Measurements from ENCODE around the gene FBXL4.
"Not testable (repeated sequence)": the region's sequence is repeated elsewhere in the genome, so short reads cannot be mapped to it uniquely, and the experiment has no call there.

FBXL4 gene

GRCh38 chr6:98928688-98929087 lies 19.1 kb downstream of the FBXL4 start:
- peaks cover 11% of the 10 kb centered on the region for H3K36me3 ChIP-seq (ENCODE audit: control insufficient read depth, insufficient read depth, low read length)
- H3K4me1 ChIP-seq (ENCODE audit: control insufficient read depth, insufficient read depth, low read length, poor library complexity, severe bottlenecking) = no peaks in the 10 kb centered on the region
- no peak overlapping the region for H3K4me3 ChIP-seq (ENCODE audit: extremely low read depth, insufficient read depth, low read length, poor library complexity, severe bottlenecking)
- no peak overlapping the region for H3K27ac ChIP-seq (ENCODE audit: low read depth, low read length, severe bottlenecking)
- H3K9me3 ChIP-seq (ENCODE audit: control insufficient read depth, low read length) = no peaks in the 10 kb centered on the region
- WGBS, 2 experiments (ENCODE audit: insufficient coverage in 2 of 2) = 88 to 90% methylated on average over 2 to 3 of the region's 3 CpGs

GRCh38 chr6:98927534-98927933 lies 20.2 kb downstream of the FBXL4 start:
- no peaks in the 10 kb centered on the region for H3K9me3 ChIP-seq (ENCODE audit: control insufficient read depth, low read length)
- no peak overlapping the region for H3K27ac ChIP-seq (ENCODE audit: low read depth, low read length, severe bottlenecking)
- peaks cover 11% of the 10 kb centered on the region for H3K36me3 ChIP-seq (ENCODE audit: control insufficient read depth, insufficient read depth, low read length)
- H3K4me3 ChIP-seq (ENCODE audit: extremely low read depth, insufficient read depth, low read length, poor library complexity, severe bottlenecking) = no peak overlapping the region
- no peaks in the 10 kb centered on the region for H3K4me1 ChIP-seq (ENCODE audit: control insufficient read depth, insufficient read depth, low read length, poor library complexity, severe bottlenecking)

GRCh38 chr6:98925831-98926230 lies 21.9 kb downstream of the FBXL4 start:
- Histone ChIP-seq H3K4me1 (ENCODE audit: control insufficient read depth, insufficient read depth, low read length, poor library complexity, severe bottlenecking) (no peaks in the 10 kb centered on the region), H3K36me3 (ENCODE audit: control insufficient read depth, insufficient read depth, low read length) (peaks cover 8% of the 10 kb centered on the region), H3K27ac (ENCODE audit: low read depth, low read length, severe bottlenecking) (no peak overlapping the region), H3K4me3 (ENCODE audit: extremely low read depth, insufficient read depth, low read length, poor library complexity, severe bottlenecking) (no peak overlapping the region), H3K9me3 (ENCODE audit: control insufficient read depth, low read length) (no peaks in the 10 kb centered on the region)
- 75% methylated on average over 1 of the region's 5 CpGs; no CpG with 5 or more reads in 1 of the 2 experiments for WGBS, 2 experiments (ENCODE audit: insufficient coverage in 2 of 2)

GRCh38 chr6:98924647-98925046 lies 23.1 kb downstream of the FBXL4 start:
- no peak overlapping the region for H3K27ac ChIP-seq (ENCODE audit: low read depth, low read length, severe bottlenecking)
- H3K36me3 ChIP-seq (ENCODE audit: control insufficient read depth, insufficient read depth, low read length) = peaks cover 8% of the 10 kb centered on the region
- no peak overlapping the region for H3K4me3 ChIP-seq (ENCODE audit: extremely low read depth, insufficient read depth, low read length, poor library complexity, severe bottlenecking)
- no peaks in the 10 kb centered on the region for H3K9me3 ChIP-seq (ENCODE audit: control insufficient read depth, low read length)
- WGBS, 2 experiments (ENCODE audit: insufficient coverage in 2 of 2) = 86% methylated on average over 2 of the region's 6 CpGs; no CpG with 5 or more reads in 1 of the 2 experiments
- H3K4me1 ChIP-seq (ENCODE audit: control insufficient read depth, insufficient read depth, low read length, poor library complexity, severe bottlenecking) = no peaks in the 10 kb centered on the region

- Histone ChIP-seq H3K9me3 (ENCODE audit: control insufficient read depth, low read length) (no peaks in the 10 kb centered on the region), H3K27ac (ENCODE audit: low read depth, low read length, severe bottlenecking) (no peak overlapping the region), H3K36me3 (ENCODE audit: control insufficient read depth, insufficient read depth, low read length) (peaks cover 8% of the 10 kb centered on the region), H3K4me3 (ENCODE audit: extremely low read depth, insufficient read depth, low read length, poor library complexity, severe bottlenecking) (no peak overlapping the region), H3K4me1 (ENCODE audit: control insufficient read depth, insufficient read depth, low read length, poor library complexity, severe bottlenecking) (no peaks in the 10 kb centered on the region)
Observed at GRCh38 chr6:98920904-98921431, 26.8 kb downstream of the FBXL4 start.

GRCh38 chr6:98910946-98911345 lies 36.8 kb downstream of the FBXL4 start:
- not testable (repeated sequence) for H3K4me3 ChIP-seq (ENCODE audit: extremely low read depth, insufficient read depth, low read length, poor library complexity, severe bottlenecking); H3K4me1 ChIP-seq (ENCODE audit: control insufficient read depth, insufficient read depth, low read length, poor library complexity, severe bottlenecking); H3K36me3 ChIP-seq (ENCODE audit: control insufficient read depth, insufficient read depth, low read length); H3K9me3 ChIP-seq (ENCODE audit: control insufficient read depth, low read length); H3K27ac ChIP-seq (ENCODE audit: low read depth, low read length, severe bottlenecking)
- WGBS, 2 experiments (ENCODE audit: insufficient coverage in 2 of 2) = 90 to 95% methylated on average over 5 to 8 of the region's 13 CpGs

- no peak overlapping the region for H3K4me3 ChIP-seq (ENCODE audit: extremely low read depth, insufficient read depth, low read length, poor library complexity, severe bottlenecking)
- H3K9me3 ChIP-seq (ENCODE audit: control insufficient read depth, low read length) = no peaks in the 10 kb centered on the region
- WGBS, 2 experiments (ENCODE audit: insufficient coverage in 2 of 2) = 100% methylated on average over 1 of the region's 1 CpG
- H3K36me3 ChIP-seq (ENCODE audit: control insufficient read depth, insufficient read depth, low read length) = peaks cover 3% of the 10 kb centered on the region
- no peak overlapping the region for H3K27ac ChIP-seq (ENCODE audit: low read depth, low read length, severe bottlenecking)
- H3K4me1 ChIP-seq (ENCODE audit: control insufficient read depth, insufficient read depth, low read length, poor library complexity, severe bottlenecking) = no peaks in the 10 kb centered on the region
Observed at GRCh38 chr6:98909236-98909635, 38.5 kb downstream of the FBXL4 start.

GRCh38 chr6:98906342-98906741 lies 41.4 kb downstream of the FBXL4 start:
- not testable (repeated sequence) for H3K9me3 ChIP-seq (ENCODE audit: control insufficient read depth, low read length); H3K4me3 ChIP-seq (ENCODE audit: extremely low read depth, insufficient read depth, low read length, poor library complexity, severe bottlenecking); H3K36me3 ChIP-seq (ENCODE audit: control insufficient read depth, insufficient read depth, low read length); H3K4me1 ChIP-seq (ENCODE audit: control insufficient read depth, insufficient read depth, low read length, poor library complexity, severe bottlenecking); H3K27ac ChIP-seq (ENCODE audit: low read depth, low read length, severe bottlenecking)
- whole genome bisulfite sequencing, 2 experiments (ENCODE audit: insufficient coverage in 2 of 2) = no CpG with 5 or more reads among the region's 1 CpG

- Histone ChIP-seq H3K36me3 (ENCODE audit: control insufficient read depth, insufficient read depth, low read length) (peaks cover 6% of the 10 kb centered on the region), H3K4me3 (ENCODE audit: extremely low read depth, insufficient read depth, low read length, poor library complexity, severe bottlenecking) (no peak overlapping the region), H3K9me3 (ENCODE audit: control insufficient read depth, low read length) (no peaks in the 10 kb centered on the region), H3K4me1 (ENCODE audit: control insufficient read depth, insufficient read depth, low read length, poor library complexity, severe bottlenecking) (no peaks in the 10 kb centered on the region), H3K27ac (ENCODE audit: low read depth, low read length, severe bottlenecking) (no peak overlapping the region)
- 95 to 100% methylated on average over 1 to 3 of the region's 4 CpGs for WGBS, 2 experiments (ENCODE audit: insufficient coverage in 2 of 2)
Observed at GRCh38 chr6:98905759-98906158, 42.0 kb downstream of the FBXL4 start.

- Histone ChIP-seq H3K4me3 (ENCODE audit: extremely low read depth, insufficient read depth, low read length, poor library complexity, severe bottlenecking) (no peak overlapping the region), H3K36me3 (ENCODE audit: control insufficient read depth, insufficient read depth, low read length) (peaks cover 9% of the 10 kb centered on the region), H3K27ac (ENCODE audit: low read depth, low read length, severe bottlenecking) (no peak overlapping the region), H3K4me1 (ENCODE audit: control insufficient read depth, insufficient read depth, low read length, poor library complexity, severe bottlenecking) (no peaks in the 10 kb centered on the region), H3K9me3 (ENCODE audit: control insufficient read depth, low read length) (no peaks in the 10 kb centered on the region)
Observed at GRCh38 chr6:98904096-98904495, 43.6 kb downstream of the FBXL4 start.

GRCh38 chr6:98900706-98901105 lies 47.0 kb downstream of the FBXL4 start:
- Histone ChIP-seq H3K4me3 (ENCODE audit: extremely low read depth, insufficient read depth, low read length, poor library complexity, severe bottlenecking) (no peak overlapping the region), H3K4me1 (ENCODE audit: control insufficient read depth, insufficient read depth, low read length, poor library complexity, severe bottlenecking) (no peaks in the 10 kb centered on the region), H3K9me3 (ENCODE audit: control insufficient read depth, low read length) (no peaks in the 10 kb centered on the region), H3K27ac (ENCODE audit: low read depth, low read length, severe bottlenecking) (no peak overlapping the region), H3K36me3 (ENCODE audit: control insufficient read depth, insufficient read depth, low read length) (peaks cover 17% of the 10 kb centered on the region)
- 80% methylated on average over 2 of the region's 2 CpGs; no CpG with 5 or more reads in 1 of the 2 experiments for WGBS, 2 experiments (ENCODE audit: insufficient coverage in 2 of 2)

- H3K36me3 ChIP-seq (ENCODE audit: control insufficient read depth, insufficient read depth, low read length) = peaks cover 20% of the 10 kb centered on the region
- no peaks in the 10 kb centered on the region for H3K4me1 ChIP-seq (ENCODE audit: control insufficient read depth, insufficient read depth, low read length, poor library complexity, severe bottlenecking)
- WGBS, 2 experiments (ENCODE audit: insufficient coverage in 2 of 2) = no CpG with 5 or more reads among the region's 1 CpG
- H3K27ac ChIP-seq (ENCODE audit: low read depth, low read length, severe bottlenecking) = no peak overlapping the region
- no peak overlapping the region for H3K4me3 ChIP-seq (ENCODE audit: extremely low read depth, insufficient read depth, low read length, poor library complexity, severe bottlenecking)
- no peaks in the 10 kb centered on the region for H3K9me3 ChIP-seq (ENCODE audit: control insufficient read depth, low read length)
Observed at GRCh38 chr6:98894810-98895209, 52.9 kb downstream of the FBXL4 start.
